Upper lobe of left lung (tissue), 6 donors: Measurements from ENCODE around the gene ODAD4. TPM values are rescaled to one million over a fixed set of nuclear protein-coding genes. Genes with fewer than 3 reads are reported as not detected.

Source experiments
- ATAC-seq, 2 donors: fragments of 200-7000 bp; cut with Tn5 transposase; one replicate each; pipeline ENCODE4 v1.9.1; 2022; ENCODE audit warnings: mild to moderate bottlenecking in 2 of 2, moderate library complexity in 2 of 2; ENCODE audit not compliant: low FRiP score in 2 of 2
- DNase-seq, 2 donors: peaks; one replicate each; pipeline ENCODE4 v3.0.0-alpha.2; 2019 to 2020
- H3K27ac ChIP-seq, 4 donors: fragments of 200-600 bp; sonication (generic); one replicate each; pipeline ENCODE4 v1.5.1; 2016 to 2019
- H3K27me3 ChIP-seq, 4 donors: fragments of 200-600 bp; sonication (generic); one replicate each; pipeline ENCODE4 v1.5.1; 2017 to 2019
- H3K36me3 ChIP-seq, 4 donors: fragments of 200-600 bp; sonication (generic); one replicate each; pipeline ENCODE4 v1.5.1; 2016 to 2019
- H3K4me1 ChIP-seq, 4 donors: fragments of 200-600 bp; sonication (generic); one replicate each; pipeline ENCODE4 v1.5.1; 2018 to 2019
- H3K4me3 ChIP-seq, 4 donors: fragments of 200-600 bp; sonication (generic); one replicate each; pipeline ENCODE4 v1.5.1; 2017 to 2019; ENCODE audit warnings: mild to moderate bottlenecking in 2 of 4, moderate library complexity in 1 of 4
- H3K9me3 ChIP-seq, 4 donors: fragments of 200-600 bp; sonication (generic); one replicate each; pipeline ENCODE4 v1.5.1; 2018 to 2019
- CTCF ChIP-seq, 6 experiments: fragments of 450-650 bp in 4 of 6; fragments of 200-600 bp in 2 of 6; sonication (generic) in 2 of 6; IDR thresholded peaks; one replicate each; pipeline ENCODE4 v1.5.1; 2016 to 2019; ENCODE audit warnings: antibody characterized with exemption in 6 of 6
- EP300 ChIP-seq, 4 donors: sonication (generic); formaldehyde crosslinking; IDR thresholded peaks; one replicate each; pipeline ENCODE4 v1.5.1; 2017; ENCODE audit warnings: antibody characterized with exemption in 4 of 4, control low read depth in 2 of 4
- POLR2A ChIP-seq, 4 donors: fragments of 450-650 bp; IDR thresholded peaks; one replicate each; pipeline ENCODE4 v1.5.1; 2016 to 2017; ENCODE audit warnings: antibody characterized with exemption in 4 of 4, mild to moderate bottlenecking in 2 of 4
- POLR2AphosphoS5 ChIP-seq, 2 donors: sonication (generic); formaldehyde crosslinking; IDR thresholded peaks; one replicate each; pipeline ENCODE4 v1.5.1; 2017; ENCODE audit warnings: antibody characterized with exemption in 2 of 2
- WGBS, 2 donors: methylation state at CpG; one replicate each; pipeline ENCODE4 v1.1.5; 2017 to 2018; 5-methylcytosine and 5-hydroxymethylcytosine counted together
- total RNA-seq, 6 donors: library from RNA; depleted of rRNA in 4 of 6; stranded (reverse); fragments of >200 nt in 4 of 6; gene quantifications; one replicate each; pipeline versions ENCODE4 v1.1.0 to v1.2.1, GENCODE V29; 2016 to 2021
- donor health status: DM: no; HTN: no; CAD: no; lungs with moderate emphysema.
- donor health status: DM: no; HTN: yes; CAD: no; lungs with severe emphysema.

The ODAD4 gene
- total RNA-seq, 6 donors from 2014 or later: 1.2 to 16.9 (median 4.8) TPM

- DNase-seq (peak in 1 of 2 donors; percentile 70), ATAC-seq (no peak)
- WGBS, 2 donors: 73 to 78% methylated on average over 14 to 19 of the region's 19 CpGs
- peaks cover 9 to 23% (median 15%) of the 10 kb centered on the region in 4 donors for H3K4me1 ChIP-seq
- no peak for TF ChIP-seq POLR2A (IDR thresholded peaks at IDR 0.05)
- no peak for TF ChIP-seq EP300 (IDR thresholded peaks at IDR 0.05)
- TF ChIP-seq POLR2AphosphoS5 (IDR thresholded peaks at IDR 0.05): no peak
- TF ChIP-seq CTCF (IDR thresholded peaks at IDR 0.05): no peak
- H3K4me3 ChIP-seq: no peak overlapping the region
- no peaks in the 10 kb centered on the region for H3K9me3 ChIP-seq
- peak overlapping the region; percentile 8 to 53 (median 32) for H3K27ac ChIP-seq
- peaks cover 13 to 88% (median 69%) of the 10 kb centered on the region in 4 donors for H3K36me3 ChIP-seq
- no peaks in the 10 kb centered on the region for H3K27me3 ChIP-seq
These were observed 43.0 kb downstream of the ODAD4 start for GRCh38 chr17:41973408-41973811.

- WGBS, 2 donors: 85 to 93% methylated on average over 4 to 6 of the region's 6 CpGs
- DNase-seq: no peak
- H3K27ac ChIP-seq: no peak overlapping the region
- H3K4me3 ChIP-seq: no peak overlapping the region
- no peaks in the 10 kb centered on the region for H3K9me3 ChIP-seq
- peaks cover 9 to 17% (median 11%) of the 10 kb centered on the region in 4 donors for H3K4me1 ChIP-seq
- H3K27me3 ChIP-seq: no peaks in the 10 kb centered on the region
- TF ChIP-seq EP300 (IDR thresholded peaks at IDR 0.05): no peak
- TF ChIP-seq CTCF (IDR thresholded peaks at IDR 0.05): no peak
- TF ChIP-seq POLR2A (IDR thresholded peaks at IDR 0.05): no peak
- TF ChIP-seq POLR2AphosphoS5 (IDR thresholded peaks at IDR 0.05): no peak
- H3K36me3 ChIP-seq: peaks cover 9 to 88% (median 70%) of the 10 kb centered on the region in 4 donors
- no peak for ATAC-seq
These were observed 43.6 kb downstream of the ODAD4 start for GRCh38 chr17:41974031-41974430.

GRCh38 chr17:41974658-41975057 is 44.2 kb downstream of the ODAD4 start:
- H3K36me3 ChIP-seq: peaks cover 9 to 88% (median 69%) of the 10 kb centered on the region in 4 donors
- no peaks in the 10 kb centered on the region for H3K27me3 ChIP-seq
- TF ChIP-seq POLR2A (IDR thresholded peaks at IDR 0.05): no peak
- no peak for TF ChIP-seq EP300 (IDR thresholded peaks at IDR 0.05)
- TF ChIP-seq CTCF (IDR thresholded peaks at IDR 0.05): no peak
- no peak for TF ChIP-seq POLR2AphosphoS5 (IDR thresholded peaks at IDR 0.05)
- H3K4me1 ChIP-seq: peaks cover 8 to 13% (median 11%) of the 10 kb centered on the region in 4 donors
- 67 to 93% methylated on average over 1 to 5 of the region's 5 CpGs for WGBS, 2 donors
- H3K4me3 ChIP-seq: no peak overlapping the region
- H3K9me3 ChIP-seq: no peaks in the 10 kb centered on the region
- ATAC-seq (no peak), DNase-seq (no peak)
- no peak overlapping the region for H3K27ac ChIP-seq

- WGBS, 2 donors: 92 to 96% methylated on average over 5 to 9 of the region's 9 CpGs
- H3K4me1 ChIP-seq: peaks cover 8 to 13% (median 10%) of the 10 kb centered on the region in 4 donors
- H3K4me3 ChIP-seq: no peak overlapping the region
- no peaks in the 10 kb centered on the region for H3K27me3 ChIP-seq
- H3K9me3 ChIP-seq: no peaks in the 10 kb centered on the region
- H3K27ac ChIP-seq: no peak overlapping the region
- TF ChIP-seq CTCF (IDR thresholded peaks at IDR 0.05) (no peak), POLR2A (IDR thresholded peaks at IDR 0.05) (no peak), EP300 (IDR thresholded peaks at IDR 0.05) (no peak), POLR2AphosphoS5 (IDR thresholded peaks at IDR 0.05) (no peak)
- peaks cover 9 to 95% (median 71%) of the 10 kb centered on the region in 4 donors for H3K36me3 ChIP-seq
- no peak for DNase-seq
- ATAC-seq: no peak
These were observed 45.0 kb downstream of the ODAD4 start for GRCh38 chr17:41975099-41976083.
